ENCODE data around the gene FBXO48.
A peak's percentile ranks its signal among the peaks of the same experiment; 100 is the strongest.
"Not testable (repeated sequence)": the region's sequence is repeated elsewhere in the genome, so short reads cannot be mapped to it uniquely, and the experiment has no call there.

The FBXO48 gene

DNA sequence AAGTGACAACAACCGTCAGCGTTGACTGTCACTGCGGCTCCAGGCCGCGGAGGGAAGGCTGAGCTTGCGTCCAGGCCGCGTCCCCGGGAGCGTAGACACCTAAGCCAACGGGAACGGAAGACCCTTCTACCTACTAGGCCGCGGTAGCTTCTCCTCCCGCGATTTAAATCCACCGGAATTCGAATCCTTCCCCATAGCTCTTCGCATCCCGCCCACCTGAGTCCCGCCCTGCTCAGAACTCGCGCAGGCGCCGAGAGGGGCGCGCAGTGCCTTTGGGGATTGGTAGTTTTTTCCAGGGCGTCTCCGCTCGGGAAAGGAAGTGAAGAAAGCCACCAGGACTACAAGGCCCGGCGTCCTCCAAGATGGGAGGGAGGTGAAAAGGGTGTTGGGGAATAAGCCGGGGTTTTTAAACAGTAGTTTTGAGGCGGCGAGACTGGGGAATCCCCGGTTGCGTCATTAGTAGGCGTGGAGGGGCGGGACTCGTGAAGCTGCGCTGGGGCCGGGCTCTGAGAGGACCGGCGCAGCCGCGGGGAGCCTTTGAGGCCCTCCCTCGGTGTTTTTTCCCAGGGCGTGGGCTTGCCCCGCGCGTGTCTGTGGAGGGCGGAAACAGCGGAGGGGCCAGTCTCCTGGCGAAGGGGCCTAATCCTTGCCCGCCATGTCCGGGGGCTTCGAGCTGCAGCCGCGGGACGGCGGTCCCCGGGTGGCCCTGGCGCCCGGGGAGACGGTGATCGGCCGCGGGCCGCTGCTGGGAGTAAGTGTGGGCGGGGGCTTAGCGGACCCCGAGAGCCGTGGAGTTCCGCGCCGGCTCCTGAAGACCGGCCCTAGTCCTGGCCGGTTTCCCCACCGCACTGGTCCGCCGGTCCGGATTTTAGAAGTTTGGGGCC, at the start of gene FBXO48, which contains the start of gene APLF:
FBXO48 (minus strand) TSS at position 218 of the 884 bp plus-strand sequence. CDS start 2,149 bp downstream, outside the sequence.
APLF (plus strand) TSS at position 509 of the 884 bp plus-strand sequence; CDS start at position 656, 147 bp downstream.
- peak; percentile 99 for DNase-seq

DNA sequence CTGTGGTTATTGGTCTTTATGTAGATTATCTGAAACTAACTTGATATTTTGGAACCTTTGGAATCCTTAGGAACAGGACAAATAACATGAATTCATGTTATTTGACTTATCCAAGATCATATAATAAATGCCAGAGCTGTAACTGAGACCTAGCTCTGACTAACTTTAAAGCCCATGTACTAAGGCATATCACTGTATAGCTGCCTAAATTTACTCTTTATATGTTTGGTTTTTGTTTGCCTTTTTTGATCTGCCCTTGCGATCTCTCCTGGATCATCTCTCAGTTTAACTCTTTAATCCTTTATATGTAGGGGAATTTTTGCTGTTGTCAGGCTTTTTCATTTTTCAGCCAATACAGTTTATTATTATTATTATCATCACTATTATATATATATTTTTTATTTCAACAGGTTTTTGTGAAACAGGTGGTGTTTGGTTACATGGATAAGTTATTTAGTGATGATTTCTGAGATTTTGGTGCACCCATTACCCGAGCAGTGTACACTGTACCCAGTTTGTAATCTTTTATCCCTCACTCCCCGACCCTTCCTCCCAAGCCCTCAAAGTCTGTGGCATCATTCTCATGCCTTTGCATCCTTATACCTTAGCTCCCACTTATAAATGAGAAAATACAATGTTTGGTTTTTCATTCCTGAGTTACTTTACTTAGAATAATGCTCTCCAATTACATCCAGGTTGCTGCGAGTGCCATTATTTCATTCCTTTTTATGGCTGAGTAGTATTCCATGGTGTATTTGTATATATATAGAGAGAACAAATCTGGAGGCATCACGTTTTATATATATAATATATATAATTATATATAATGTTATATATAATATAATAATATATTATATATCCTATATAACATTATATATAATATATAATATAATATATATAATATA, 49.2 kb upstream of the FBXO48 start:
- no peak for DNase-seq

GRCh38 chr2:68514316-68514929, 47.3 kb upstream of the FBXO48 start:
- no peak for DNase-seq

DNA sequence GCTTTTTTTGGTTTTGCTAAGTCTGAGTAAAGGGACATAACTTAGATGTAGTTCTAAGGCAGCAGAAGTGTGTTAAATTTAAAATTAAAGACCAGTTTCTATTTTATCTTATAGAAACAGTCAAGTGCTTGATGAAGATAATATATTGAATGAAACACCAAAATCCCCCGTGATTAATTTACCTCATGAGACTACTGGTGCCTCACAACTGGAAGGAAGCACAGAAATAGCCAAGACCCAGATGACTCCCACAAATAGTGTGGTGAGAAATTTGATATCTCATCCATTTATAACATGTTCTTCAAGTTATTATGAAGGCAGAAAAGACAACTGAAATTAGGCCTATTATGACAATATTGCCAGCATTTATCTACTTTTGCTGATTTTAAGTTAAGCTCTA, 45.9 kb upstream of the FBXO48 start:
- DNase-seq = no peak

DNA sequence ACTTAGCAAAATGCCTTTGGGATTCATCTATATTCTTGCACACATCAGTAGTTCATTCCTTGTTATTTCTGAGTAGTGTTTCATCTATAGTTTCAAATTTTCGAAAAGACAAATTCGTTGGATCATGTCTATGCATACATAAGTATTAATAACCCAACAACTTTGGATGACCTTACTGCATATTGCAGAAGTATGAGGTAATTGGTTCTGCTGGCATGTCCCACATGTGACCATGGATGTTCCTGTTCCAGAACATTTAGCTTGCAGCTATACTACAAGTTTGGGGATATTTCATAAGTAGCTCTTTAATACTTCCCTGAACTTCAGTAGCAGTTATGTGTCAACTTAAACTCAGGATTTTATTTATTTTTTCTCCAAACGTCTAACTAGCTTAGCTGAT, 45.2 kb upstream of the FBXO48 start:
- DNase-seq = no peak

DNA sequence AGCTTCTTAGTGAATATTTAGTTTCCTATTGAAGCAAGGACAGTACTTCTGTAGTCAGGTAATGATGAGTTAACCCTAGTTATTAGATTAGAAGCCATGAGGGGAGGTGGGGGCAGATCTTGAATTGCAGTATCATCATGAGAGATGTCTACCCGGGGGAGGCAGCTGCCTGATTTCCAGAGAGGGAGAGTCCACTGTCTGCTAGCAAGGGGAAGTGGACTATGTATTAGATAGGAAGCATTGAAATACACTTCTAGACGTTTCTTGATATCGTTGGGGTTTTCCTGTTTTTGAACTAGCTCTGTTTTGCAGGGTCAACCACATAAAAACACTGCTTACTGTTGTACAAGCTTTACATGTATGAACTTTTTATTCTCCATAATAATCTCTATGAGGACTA, 39.1 kb upstream of the FBXO48 start:
- DNase-seq = peak in 1 of 2 donors; percentile 4

DNA sequence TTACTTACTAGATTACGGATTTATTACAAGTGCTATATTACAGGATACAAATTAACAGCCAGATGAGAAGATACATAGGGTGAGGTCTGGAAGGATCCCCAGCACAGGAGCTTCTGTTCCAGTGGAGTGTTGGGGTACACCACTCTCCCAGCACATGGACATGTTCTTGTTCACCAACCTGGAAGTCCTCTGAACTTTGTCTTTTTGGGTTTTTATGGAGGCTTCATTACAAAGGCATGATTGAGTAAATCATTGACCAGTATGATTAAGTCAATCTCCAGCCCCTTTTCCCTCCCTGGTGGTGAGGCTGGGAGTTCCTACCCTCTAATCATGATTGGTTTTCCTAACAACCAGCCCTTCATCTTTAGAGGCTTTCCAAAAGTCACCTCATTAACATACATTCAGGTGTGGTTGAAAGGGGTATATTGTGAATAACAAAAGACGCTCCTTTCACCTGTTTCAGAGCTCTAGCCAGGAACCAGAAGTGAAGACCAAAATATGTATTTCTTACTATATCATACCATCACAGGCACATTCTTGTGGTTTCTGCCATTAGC, 38.6 kb upstream of the FBXO48 start:
- no peak for DNase-seq

DNA sequence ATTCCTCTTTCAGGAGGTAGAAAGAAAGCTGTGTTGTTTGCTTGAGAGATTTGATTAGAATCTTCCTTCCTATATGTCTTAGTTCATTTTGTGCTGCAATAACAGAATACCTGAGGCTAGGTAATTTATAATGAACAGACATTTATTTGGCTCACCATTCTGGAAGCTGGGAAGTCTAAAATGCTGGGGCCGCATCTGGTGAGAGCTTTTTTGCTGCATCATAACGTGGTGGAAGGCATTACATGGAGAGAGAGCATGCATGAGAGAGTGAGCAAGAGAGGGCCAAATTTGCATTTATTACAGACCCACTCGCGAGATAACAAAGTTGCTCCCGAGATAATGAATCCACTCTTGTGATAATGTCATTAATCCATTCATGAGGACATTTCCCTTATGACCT, 34.7 kb upstream of the FBXO48 start:
- DNase-seq = no peak

DNA sequence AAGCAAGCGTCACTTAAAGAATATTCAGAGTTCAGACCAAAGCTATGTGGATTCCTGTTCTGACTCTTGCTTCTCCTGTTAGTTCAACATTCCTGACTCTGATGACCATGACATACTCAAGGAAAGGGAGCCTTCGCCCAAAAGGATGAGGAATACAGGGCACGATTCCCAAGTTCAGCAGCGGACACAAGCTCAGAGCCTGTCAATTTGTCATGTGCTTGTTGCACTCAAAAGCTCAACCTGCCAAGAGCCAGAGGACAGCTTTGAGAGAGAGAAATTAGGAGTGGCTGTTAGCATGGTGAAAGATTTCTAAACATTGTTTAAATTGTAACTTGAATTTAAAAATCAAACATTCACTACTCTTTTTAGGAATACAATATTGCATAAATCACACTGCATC, 33.6 kb upstream of the FBXO48 start:
- DNase-seq = no peak

- DNase-seq = no peak
These were observed 32.0 kb upstream of the FBXO48 start for GRCh38 chr2:68499133-68499532.

GRCh38 chr2:68491582-68491981, 24.5 kb upstream of the FBXO48 start:
- DNase-seq = no peak

- DNase-seq = no peak
These were observed 22.2 kb upstream of the FBXO48 start for GRCh38 chr2:68489282-68489681.

GRCh38 chr2:68488605-68489004, 21.5 kb upstream of the FBXO48 start:
- DNase-seq = not testable (repeated sequence)

GRCh38 chr2:68487773-68488355, 20.8 kb upstream of the FBXO48 start:
- peak in 1 of 2 donors; percentile 44 for DNase-seq

- no peak for DNase-seq
These were observed 15.9 kb upstream of the FBXO48 start for GRCh38 chr2:68483011-68483410.

DNA sequence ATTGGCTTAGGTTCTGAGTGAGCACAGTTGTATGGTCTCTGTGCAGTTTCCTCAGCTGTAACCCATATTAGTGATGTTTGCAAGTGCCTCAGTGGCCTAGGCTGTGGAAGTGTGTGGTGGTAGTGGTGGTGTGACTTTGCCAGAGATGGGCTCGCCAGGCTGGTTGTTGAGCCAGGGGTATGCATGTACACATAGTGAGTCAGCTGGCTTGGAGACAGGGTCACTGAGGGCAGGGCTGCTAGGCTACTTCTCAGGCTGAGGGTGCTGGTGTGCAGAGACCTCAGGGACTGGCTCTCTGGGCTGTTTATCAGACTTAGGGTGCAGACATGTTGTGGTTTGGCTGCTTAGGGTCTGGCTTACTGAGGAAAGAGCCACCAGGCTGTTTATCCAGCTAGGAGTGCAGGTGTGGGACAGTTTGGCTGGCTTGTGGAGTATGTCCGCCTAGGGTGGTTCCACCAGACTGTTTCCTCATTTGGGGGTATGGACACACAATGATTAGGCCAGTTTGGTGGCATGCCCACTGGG, 15.3 kb upstream of the FBXO48 start:
- DNase-seq = no peak

- DNase-seq = no peak
These were observed 11.6 kb upstream of the FBXO48 start for GRCh38 chr2:68478688-68479087.

GRCh38 chr2:68476454-68476853, 9.4 kb upstream of the FBXO48 start:
- no peak for DNase-seq

DNA sequence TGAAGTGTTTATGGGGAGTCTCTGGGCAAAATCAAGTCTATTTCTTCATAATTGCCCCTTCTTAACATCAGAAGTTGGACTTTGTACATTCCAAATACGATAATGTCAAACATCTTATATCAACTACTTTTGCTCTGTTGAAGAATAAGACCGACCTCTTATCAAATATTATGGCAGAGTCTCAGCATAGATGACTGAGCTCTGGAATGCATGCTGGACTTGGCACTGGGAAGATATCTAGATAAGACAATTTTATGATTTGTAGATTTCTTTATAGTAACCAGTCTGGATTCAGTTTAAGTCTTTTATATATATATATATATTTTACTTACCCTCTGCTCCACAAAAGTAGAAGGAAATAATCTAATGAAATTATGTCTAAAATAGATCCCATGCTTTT, 8.5 kb upstream of the FBXO48 start:
- no peak for DNase-seq

DNA sequence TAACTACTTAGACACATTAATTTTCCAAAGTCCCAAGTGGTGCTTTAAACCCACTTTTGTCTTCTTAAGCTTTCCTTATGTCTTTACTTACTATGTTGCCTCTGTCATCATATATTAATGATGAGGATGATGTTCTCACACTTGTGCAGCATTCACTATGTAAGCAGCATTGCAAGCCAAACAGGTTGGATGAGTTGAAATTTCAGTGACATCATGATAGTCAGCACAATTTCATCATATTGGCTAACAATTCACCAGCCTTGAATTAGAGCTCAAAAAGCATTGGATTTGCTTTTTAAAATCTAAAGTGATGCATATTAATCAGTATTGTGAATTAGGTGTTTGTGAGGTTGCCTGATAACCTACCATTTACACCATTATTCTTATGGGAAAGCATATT, 8.0 kb upstream of the FBXO48 start:
- DNase-seq = no peak

- no peak for DNase-seq
These were observed 5.8 kb upstream of the FBXO48 start for GRCh38 chr2:68472796-68473414.

- DNase-seq = no peak
These were observed 4.3 kb upstream of the FBXO48 start for GRCh38 chr2:68471385-68471784.

All from CD4-positive, alpha-beta T cell treated with Interleukin-1 beta for 1 hour (primary cell).